HG03060 (cell line): ENCODE data around the gene PIF1.
"Not testable (repeated sequence)": the region's sequence is repeated elsewhere in the genome, so short reads cannot be mapped to it uniquely, and the experiment has no call there.

Experiments used
- ATAC-seq: cut with Tn5 transposase; IDR thresholded peaks from one replicate; pipeline ENCODE4 v1.9.1; 2021; ENCODE audit warnings: low read depth, moderate number of reproducible peaks; ENCODE audit not compliant: unreplicated experiment

PIF1 gene

DNA sequence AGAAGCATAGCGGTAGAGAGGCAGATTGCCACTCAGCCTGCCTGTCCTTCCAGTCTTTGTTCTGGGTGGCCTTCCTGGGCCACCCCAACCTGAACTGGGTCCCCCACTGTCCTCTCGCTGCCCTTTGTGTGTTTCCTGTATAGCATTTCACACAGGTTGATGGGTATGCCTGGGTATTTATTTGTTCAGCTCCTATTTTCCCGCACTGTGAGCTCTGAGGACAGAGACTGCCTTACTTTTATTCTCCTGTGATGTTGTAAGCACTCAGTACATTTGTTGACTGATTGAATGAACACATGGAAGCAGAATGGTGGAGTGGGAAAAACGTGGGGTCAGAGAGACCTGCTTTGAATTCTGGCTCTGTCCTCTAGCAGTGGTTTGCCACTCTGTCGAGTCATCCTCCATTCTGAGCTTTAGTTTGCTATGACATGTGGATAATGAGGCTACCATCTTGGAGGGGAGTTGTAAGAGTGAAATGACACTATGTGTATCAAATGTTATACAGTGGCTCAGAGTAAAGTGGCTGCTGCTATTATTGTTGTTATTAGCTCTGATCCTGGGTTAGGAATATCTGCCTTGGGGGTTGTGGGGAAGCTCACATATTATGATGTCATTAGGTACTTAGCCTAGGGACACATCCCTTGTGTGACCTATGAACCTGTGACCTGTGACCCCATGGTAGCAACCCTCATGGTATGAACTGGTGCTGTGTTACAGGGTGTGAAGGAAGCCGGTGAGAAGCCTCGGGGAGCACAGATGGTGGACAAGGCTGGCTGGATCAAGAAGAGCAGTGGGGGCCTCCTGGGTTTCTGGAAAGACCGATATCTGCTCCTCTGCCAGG lies 22.6 kb upstream of the PIF1 start:
- ATAC-seq = no peak

DNA sequence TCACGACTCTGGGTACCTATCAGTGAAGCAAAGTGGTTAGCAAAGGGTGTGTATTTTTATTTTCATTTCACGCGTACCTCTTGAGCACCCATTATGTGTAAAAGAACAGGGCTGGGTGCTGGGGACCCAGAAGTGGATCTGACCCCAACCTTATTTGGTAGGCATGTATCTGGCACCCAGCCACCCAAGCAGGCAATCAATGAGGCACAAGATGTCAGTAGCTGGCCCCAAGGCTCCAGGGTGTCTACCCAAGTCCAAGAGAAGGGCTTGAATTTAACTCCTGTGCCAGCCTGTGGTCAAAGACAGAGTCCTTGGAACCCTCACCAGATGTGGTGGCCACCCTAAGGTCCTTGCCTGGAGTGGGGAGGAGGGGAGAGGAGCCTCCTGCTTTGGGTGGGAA lies 22.0 kb upstream of the PIF1 start:
- ATAC-seq = no peak

DNA sequence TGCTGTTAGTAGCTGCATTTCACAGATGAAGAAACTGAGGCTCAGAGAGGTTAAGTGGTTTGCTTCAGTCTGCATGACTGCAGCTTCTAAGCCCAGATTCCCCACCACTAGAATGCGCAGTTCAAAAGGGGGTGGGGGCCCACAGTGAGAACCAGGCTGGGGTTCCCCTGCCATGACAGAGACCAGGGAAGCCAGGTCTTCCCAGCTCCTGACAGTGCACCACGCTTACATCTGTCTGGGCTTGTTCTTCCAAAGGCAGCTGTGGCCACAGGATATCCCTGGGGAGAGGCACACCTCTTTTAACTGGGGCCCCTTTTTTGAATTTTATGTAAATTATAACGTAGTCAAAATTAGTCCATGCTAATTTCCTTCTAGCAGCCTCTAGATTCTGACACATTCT lies 21.6 kb upstream of the PIF1 start:
- no peak for ATAC-seq

DNA sequence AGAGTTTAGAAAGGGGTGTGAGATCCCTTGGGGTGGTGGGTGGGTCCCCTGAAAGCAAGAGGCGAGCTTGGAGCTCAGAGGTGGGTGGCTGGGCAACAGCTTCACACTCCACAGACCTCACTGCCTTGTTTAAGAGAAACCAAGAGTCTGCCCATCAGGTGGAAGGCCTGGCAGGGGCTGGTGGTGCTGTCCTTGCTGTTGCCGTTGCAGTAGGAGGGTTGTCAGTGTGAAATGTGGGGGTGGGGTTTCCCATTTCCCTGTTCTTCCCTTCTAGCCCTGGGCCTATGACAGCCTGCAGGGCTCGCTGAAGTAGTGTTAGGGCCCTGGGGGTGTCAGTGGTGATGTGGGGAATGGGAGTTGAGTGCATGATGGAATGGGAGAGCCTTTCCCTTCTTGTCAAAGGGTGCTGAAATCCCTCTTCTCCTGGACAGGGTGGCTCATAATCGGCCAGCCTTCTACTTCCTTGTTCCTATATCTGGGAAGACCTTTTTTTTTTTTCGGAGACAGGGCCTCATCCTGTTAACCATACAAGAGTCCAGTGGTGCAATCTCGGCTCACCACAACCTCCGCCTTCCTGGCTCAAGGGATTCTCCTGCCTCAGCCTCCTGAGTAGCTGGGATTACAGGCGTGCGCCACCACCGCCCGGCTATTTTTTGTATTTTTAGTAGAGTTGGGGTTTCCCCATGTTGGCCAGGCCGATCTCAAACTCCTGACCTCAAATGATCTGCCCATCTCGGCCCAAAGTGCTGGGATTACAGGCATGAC lies 20.6 kb upstream of the PIF1 start:
- no peak for ATAC-seq

DNA sequence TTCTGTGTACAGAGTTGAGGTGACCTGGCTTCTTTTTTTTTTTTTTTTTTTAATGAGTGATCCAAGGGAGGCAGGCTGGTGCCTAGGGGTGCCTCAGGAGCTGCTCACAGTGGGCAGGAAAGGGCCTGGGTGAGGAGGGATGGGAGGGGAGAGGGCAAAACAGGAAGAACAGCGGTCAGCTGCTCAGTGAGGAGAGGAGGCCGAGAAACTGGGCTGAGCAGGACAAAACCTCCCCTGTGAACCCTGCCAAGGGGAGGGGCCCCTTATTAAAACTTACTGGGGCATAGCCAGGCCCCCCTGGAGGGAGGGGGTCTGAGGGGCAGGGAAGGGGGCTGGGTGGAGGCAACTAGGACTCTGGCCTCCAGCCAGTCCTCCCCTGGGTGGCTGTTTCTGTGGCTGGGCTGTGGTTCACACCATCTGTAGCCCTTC lies 19.8 kb upstream of the PIF1 start:
- ATAC-seq = no peak

DNA sequence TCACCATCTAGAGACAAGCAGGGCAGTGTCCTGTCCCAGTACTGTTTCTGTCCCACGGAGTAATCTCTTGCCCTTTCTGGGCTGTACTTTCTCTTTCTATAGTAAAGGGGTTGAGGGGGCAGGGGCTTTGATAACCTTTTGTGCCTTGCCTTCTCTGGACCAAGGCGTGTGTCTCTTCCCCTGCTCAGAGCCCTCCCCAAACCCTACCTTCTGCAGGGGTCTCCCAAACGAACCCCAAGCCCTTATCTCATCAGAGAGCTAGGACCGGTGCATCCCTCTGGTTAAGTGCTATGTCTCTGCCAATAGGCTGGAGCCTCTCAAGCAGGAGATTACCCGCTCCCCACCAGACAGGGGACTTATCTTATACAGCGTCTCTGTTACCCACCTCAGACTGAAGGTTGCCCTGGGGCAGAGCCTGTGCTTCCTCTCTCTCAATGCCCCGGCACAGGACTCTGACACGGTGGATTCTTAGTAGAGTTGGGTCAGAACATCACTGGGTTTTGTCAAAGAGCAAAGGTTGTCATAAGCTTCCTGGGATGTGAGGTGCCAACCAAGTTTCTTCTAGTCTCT lies 19.2 kb upstream of the PIF1 start:
- no peak for ATAC-seq

DNA sequence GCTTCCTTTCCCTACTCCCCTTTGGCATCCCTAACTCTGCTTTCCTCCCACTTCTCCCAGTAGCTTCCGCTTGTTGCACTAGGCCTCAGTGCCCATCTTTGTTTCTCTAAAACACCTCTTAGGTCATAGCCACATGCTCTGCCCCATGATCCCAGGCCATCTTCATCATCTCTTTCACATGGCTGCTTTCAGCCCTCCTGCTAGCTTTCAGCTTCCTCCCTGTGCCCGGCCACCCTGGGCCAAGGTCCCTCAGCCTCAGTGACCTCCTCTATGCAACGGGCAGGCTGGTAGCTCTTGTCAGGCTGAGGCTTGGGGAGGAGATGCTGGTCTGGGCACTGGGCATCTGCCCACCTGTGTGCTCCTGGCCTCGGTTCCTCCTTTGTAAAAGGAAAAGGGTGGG lies 18.5 kb upstream of the PIF1 start:
- ATAC-seq = no peak

DNA sequence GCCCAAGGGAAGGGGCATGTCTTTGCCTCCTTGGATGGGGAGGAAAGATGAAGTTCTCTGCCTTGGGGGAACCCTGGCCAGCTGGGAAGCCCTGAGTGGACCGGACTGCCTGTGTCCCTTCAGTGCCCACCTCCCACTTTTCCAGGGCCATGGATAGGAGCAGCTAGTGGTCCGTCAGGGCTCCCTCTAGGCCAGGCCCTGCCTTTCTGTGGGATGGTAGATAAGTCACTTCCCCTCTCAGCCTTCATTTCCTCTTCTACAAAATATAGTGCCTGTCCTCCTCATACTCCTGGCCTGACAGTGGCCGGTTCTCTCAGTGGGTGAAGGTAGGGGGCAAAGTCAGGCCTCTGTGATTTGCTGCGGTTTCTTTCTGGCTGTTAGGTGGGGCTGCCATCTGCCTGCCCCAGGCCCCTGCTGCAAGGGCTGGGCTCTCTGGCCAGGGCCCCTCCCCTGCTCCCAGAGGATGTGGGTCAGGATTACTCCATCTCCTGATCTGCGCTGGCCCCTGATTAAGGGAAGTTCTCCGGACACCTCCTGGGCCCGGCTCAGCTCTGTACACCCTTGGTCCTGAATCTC lies 17.6 kb upstream of the PIF1 start:
- ATAC-seq = no peak

DNA sequence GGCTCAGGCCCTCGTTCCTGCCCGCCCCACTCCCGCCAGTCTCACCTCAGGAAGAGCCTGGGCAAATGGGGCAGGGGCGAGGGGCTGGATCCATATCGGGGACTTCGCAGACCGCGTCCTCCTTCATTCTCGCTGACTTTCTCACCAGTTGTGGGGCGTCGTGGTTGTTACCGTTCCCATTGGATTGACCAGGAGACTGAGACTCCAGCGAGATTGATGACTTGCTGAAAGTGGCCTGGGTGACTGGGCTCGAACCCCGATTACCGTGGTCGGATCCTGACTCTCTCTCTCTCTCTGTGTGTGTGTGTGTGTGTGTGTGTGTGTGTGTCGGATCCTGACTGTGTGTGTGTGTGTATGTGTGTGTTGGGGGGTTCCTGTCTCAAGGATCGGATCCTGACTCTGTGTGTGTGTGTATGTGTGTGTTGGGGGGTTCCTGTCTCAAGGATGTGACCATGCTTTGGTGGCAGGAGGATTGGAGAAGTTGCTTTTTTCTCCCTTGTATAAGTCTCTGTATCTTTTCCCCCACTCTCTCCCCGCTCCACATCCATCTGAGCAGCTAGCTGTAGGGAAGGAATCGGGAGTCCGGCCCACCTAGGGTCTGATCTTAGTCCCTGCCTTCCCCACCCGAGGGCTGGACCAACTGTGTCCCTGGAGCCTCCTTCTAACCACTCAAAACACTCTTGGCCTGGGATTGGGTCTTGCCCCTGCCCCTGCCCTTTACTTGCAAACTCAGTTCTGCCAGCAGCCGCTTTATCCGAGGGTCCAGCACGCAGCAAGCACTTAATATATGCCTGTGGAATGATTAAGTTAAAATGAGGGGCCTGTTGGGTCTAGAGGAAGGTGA lies 16.9 kb upstream of the PIF1 start:
- ATAC-seq = no peak

DNA sequence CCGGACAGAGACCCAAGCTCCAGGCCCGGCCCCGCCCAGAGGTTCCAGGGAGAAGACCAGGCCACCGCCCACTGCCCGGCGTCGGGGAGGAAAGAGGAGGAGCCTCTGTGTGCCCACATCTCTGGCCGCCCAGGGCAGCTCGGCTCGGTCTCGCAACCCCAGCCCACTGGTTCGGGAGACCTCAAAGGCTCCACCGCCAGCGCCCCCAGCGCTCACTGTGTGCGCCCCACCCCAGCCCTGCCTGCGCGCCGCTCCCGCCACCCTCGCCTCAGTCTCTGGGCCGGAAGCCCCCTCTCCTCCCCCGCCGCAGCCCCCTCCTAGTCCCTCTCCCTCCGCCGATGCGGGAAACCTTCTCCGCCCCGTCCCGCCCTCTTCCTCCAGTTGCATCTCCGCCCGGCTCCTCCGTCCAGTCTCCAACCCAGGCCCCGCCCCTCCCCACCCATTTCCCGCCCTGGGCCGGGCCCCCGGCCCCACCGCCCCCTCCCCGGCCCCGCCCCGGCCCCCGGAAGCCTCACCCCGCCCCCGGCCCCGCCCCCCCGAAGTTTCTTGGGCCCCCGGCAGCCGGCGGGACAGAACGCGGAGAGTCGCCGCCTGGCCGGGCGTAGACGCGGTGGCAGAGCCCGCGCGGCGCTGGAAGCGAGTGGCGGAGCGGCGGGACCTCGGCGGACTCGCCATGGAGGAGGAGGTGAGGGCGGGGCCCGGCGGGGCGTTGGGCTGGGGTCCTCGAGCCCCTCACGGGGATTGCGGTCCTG lies 16.1 kb upstream of the PIF1 start, which contains the start of gene PLEKHO2:
Gene PLEKHO2 (plus strand): TSS at position 572 of the 752 bp plus-strand sequence. CDS start 102 bp downstream, at position 674.
- ATAC-seq = peak; percentile 43

DNA sequence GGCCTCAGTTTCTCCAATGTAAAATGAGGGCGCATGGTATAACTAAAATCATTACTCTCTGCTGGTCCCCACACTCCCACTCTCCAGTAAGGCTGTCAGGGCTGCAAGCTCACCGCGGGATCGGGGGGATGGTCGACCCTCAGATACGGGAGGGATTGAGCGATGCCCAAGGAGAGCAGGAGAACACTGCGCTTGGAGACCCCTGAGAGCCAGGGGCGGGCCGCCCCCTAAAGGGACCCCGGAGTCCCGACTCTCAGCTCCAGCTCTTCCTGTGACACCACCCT lies 15.6 kb upstream of the PIF1 start:
- ATAC-seq = no peak

DNA sequence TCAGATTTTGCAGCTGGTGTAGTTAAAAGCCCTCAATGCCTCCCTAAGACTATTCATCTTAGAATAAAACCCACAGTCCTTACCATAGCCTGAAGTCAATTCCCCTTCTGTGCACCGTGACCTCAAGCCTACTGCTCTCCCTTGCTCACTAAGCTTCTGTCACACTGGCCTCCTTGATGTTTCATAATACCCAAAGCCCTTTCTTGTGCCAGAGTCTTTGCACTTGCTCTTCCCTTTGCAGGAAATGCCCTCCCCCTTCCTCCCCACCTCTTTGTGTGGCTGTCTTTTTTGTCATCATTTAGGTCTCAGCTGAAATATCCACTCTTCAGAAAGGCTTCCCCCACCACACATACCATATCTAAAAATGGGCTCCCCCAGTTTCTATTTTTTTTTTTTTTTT lies 12.1 kb upstream of the PIF1 start:
- no peak for ATAC-seq

DNA sequence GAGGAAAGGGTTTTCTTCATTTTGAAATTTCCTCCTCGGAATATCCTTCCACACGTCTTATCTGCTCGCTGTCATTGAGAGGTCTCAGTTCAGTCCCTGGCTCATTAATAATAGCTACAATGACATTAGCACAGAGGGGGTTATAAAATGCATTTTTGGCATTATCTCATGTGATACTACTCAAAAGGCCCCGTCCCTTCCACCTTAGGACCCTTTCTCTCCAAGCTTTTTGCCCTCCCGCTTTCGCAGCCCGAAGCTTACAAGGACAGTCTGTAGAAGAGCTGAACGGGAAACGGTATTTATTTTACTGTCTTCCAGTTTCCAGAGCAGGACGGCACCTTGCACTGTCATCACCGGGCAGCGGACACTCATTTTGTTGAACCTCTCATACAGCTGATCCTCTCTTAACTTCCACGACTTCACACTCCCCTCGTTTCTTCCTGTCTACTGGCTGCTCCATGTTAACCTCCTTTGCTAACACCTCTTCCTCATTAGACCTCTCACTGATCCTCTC lies 10.6 kb upstream of the PIF1 start:
- no peak for ATAC-seq

DNA sequence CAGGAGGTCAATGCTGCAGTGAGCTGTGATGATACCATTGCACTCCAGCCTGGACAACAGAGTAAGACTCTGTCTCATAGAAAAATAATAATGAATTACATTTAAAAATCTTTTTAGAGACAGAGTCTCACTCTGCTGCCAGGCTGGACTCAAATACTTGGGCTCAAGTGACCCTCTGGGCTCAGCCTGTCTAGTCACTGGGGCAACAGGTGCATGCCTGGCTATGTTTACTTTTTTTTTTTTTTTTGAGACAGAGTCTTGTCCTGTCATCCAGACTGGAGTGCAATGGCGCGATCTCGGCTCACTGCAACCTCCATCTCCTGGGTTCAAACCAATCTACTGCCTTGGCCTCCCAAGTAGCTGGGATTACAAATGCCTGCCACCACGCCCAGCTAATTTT lies 8.2 kb upstream of the PIF1 start:
- no peak for ATAC-seq

DNA sequence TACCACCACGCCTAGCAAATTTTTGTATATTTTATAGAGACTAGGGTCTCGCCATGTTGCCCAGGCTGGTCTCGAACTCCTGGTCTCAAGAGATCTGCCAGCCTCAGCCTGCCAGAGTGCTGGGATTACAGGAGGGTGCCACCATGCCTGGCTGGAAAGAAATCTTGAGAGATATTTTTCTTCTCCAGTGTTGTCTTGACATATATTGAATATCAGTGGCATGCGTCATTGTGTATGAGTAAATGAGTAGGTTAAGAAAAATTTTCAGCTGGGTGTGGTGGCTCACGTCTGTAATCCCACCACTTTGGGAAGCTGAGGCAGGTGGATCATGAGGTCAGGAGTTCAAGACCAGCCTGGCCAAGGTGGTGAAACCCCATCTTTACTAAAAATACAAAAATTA lies 3.5 kb upstream of the PIF1 start:
- ATAC-seq = no peak

DNA sequence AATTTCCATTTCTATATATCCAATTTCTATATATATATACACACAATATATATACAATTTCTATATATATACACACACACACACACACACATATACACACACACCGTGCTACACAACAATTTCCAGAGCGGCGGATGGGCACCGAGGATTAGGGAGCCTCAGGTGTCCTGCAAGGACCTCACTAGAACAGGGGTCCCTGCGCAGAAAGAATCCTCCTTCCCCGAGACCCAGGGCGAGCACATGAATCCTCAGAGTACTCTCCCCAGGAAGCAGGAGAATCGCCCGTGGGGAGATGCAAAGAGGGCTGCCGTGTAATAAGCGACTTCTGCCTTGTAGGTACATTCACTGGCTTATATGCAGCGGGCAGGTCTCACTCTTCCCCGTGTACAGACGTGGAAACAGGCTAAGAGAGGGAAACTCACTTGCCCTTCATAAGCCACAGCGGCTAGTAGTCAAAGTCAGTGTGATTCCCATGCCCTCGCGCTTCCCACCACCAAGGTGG lies 467 bp downstream of the PIF1 start:
- no peak for ATAC-seq

DNA sequence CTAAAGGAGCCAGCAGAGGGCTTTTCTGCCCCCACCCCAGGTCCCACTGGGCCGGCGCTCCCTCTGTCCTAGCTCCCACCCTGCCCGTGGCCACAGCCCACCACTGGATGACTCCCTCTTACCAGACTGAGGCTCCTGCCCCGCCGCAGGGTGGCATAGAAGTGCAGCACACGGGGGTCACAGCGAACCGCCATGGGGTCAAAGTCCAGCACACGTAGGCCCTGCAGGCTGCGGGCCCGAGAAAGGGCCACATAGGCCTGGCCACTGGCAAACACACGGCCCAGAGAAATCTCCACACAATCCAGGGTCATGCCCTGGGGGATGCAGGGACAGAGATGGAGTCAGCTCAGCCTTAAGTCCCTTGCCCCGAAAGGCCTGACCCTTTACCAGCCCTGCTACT lies 9.0 kb downstream of the PIF1 start:
- ATAC-seq = no peak

DNA sequence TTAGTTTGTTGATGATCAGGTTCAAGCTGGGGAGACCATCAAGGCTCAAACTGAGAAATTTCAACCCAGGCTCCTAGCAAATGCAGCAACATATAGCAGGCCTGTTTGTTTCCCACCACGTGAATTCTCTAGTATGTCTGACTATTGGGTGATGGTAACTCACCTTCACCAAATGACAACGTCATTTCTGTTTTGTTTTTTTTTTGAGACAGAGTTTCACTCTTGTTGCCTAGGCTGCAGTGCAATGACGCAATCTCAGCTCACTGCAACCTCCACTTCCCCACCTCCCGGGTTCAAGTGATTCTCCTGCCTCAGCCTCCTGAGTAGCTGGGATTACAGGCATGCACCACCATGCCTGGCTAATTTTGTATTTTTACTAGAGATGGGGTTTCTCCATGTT lies 10.5 kb downstream of the PIF1 start:
- not testable (repeated sequence) for ATAC-seq

DNA sequence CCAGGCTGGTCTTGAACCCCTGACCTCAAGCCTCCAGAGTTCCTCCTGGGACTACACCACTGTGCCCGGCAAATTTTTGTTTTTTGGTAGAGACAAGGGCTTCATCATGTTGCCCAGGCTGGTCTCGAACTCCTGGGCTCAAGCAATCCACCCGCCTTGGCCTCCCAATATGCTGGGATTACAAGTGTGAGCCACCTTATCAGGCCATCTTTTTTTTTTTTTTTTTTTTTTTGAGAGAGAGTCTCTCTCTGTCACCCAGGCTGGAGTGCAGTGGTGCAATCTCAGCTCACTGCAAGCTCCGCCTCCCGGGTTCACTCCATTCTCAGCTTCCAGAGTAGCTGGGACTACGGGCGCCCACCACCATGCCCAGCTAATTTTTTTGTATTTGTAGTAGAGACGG lies 11.2 kb downstream of the PIF1 start:
- ATAC-seq = not testable (repeated sequence)
